Smooth muscle cell (in vitro differentiated cells): Measurements from ENCODE around the gene RRM2. TPM values are rescaled to one million over a fixed set of nuclear protein-coding genes. Genes with fewer than 3 reads are reported as not detected.

ENCODE experiments used
- DNase-seq: peaks from one replicate; lab custom pipeline; 2025; ENCODE audit not compliant: unreplicated experiment; lab: John Stamatoyannopoulos, UW
- H2AFZ ChIP-seq: fragments of 200-600 bp; sonication (generic); 2 replicates; pipeline ENCODE4 v1.6.0; 2016; ENCODE audit warnings: antibody characterized with exemption, low read depth, mild to moderate bottlenecking
- H3F3A ChIP-seq: fragments of 200-600 bp; sonication (generic); 2 replicates; pipeline ENCODE4 v1.6.0; 2017; ENCODE audit warnings: antibody characterized with exemption, low read depth
- H3K27ac ChIP-seq: fragments of 200-600 bp; sonication (generic); 2 replicates; pipeline ENCODE4 v1.5.1; 2016; ENCODE audit warnings: low read depth, mild to moderate bottlenecking
- H3K27me3 ChIP-seq: fragments of 200-600 bp; sonication (generic); 2 replicates; pipeline ENCODE4 v1.6.1; 2016; ENCODE audit warnings: low read depth, mild to moderate bottlenecking
- H3K36me3 ChIP-seq: fragments of 200-600 bp; sonication (generic); 2 replicates; pipeline ENCODE4 v1.5.1; 2016; ENCODE audit warnings: low read depth
- H3K4me1 ChIP-seq: fragments of 200-600 bp; sonication (generic); 2 replicates; pipeline ENCODE4 v1.5.1; 2016; ENCODE audit warnings: low read depth
- H3K4me2 ChIP-seq: fragments of 200-600 bp; sonication (generic); 2 replicates; pipeline ENCODE4 v1.6.0; 2016; ENCODE audit warnings: mild to moderate bottlenecking
- H3K4me3 ChIP-seq: fragments of 200-600 bp; sonication (generic); 2 replicates; pipeline ENCODE4 v1.5.1; 2016; ENCODE audit warnings: mild to moderate bottlenecking
- H3K79me2 ChIP-seq: fragments of 200-600 bp; sonication (generic); 2 replicates; pipeline ENCODE4 v1.6.0; 2016; ENCODE audit warnings: low read depth, mild to moderate bottlenecking
- H3K9ac ChIP-seq: fragments of 200-600 bp; sonication (generic); 2 replicates; pipeline ENCODE4 v1.6.0; 2016; ENCODE audit warnings: low read depth
- H3K9me3 ChIP-seq: fragments of 200-600 bp; sonication (generic); replicated peaks from 2 replicates; pipeline ENCODE4 v1.5.1; 2016; ENCODE audit warnings: low read depth
- H4K20me1 ChIP-seq: fragments of 200-600 bp; sonication (generic); 2 replicates; pipeline ENCODE4 v1.6.0; 2016; ENCODE audit warnings: low read depth
- CTCF ChIP-seq: fragments of 200-600 bp; sonication (generic); IDR thresholded peaks from 2 replicates; pipeline ENCODE4 v1.5.1; 2017; ENCODE audit warnings: borderline replicate concordance, mild to moderate bottlenecking, antibody characterized with exemption; ENCODE audit not compliant: insufficient read depth, poor library complexity, severe bottlenecking
- WGBS: methylation state at CpG from one replicate; pipeline ENCODE4 v1.1.7; 2016; ENCODE audit warnings: low lambda C conversion rate; 5-methylcytosine and 5-hydroxymethylcytosine counted together
- polyA plus RNA-seq: library from polyadenylated mRNA; unstranded; fragments of >200 nt; fragmentation: Nextera tagmentation; extraction: Ambion mirVana; gene quantifications from 2 replicates; pipeline ENCODE4 v1.2.1, GENCODE V29; 2016
- total RNA-seq: library from RNA; depleted of rRNA; stranded (reverse); fragments of >200 nt; gene quantifications from 2 replicates; pipeline ENCODE4 v1.2.3, GENCODE V29; 2014

Gene RRM2
- total and polyA plus RNA-seq, 2 experiments from 2014 or later = 22.7 to 102 TPM

DNA sequence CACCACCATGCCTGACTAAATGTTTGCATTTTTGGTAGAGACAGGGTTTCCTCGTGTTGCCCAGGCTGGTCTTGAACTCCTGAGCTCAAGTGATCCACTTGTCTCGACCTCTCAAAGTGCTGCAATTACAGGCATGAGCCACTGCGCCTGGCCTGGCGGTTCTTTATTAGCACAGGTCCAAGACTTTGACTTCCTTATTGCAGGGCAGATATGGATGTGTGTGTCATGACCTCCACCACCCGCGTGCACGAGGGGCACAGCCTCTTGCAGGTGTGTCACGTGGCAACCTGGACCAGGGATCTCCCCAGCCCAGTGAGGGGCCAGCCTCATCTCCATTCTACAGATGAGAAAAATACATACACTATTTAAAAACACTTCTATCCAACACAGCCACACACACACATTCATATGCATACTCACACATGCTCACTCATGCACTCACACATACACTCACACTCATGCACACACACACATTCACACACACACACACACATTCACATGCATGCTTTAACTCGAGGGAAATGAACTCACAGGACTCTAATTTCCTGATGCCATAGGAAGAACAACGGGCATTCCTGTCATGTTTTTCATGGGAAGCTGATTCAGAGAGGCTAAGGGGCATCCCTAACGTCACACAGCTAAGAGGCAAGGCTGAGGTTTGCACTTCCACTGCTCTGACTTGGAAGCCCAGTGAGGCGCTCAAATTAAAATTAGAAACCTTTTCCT is 38.8 kb downstream of the RRM2 start:
- no peaks in the 10 kb centered on the region for H3K4me1 ChIP-seq
- H3K36me3 ChIP-seq = no peaks in the 10 kb centered on the region
- no peaks in the 10 kb centered on the region for H3K9me3 ChIP-seq
- no peak overlapping the region for H3K9ac ChIP-seq
- no peaks in the 10 kb centered on the region for H4K20me1 ChIP-seq
- H3K27me3 ChIP-seq = no peaks in the 10 kb centered on the region
- 91% methylated on average over 12 of the region's 12 CpGs for WGBS
- no peak overlapping the region for H3K4me2 ChIP-seq
- no peaks in the 10 kb centered on the region for H3K79me2 ChIP-seq
- no peak for DNase-seq
- TF ChIP-seq CTCF = no peak
- H3K4me3 ChIP-seq = no peak overlapping the region
- H2AFZ ChIP-seq = no peak overlapping the region
- no peak overlapping the region for H3K27ac ChIP-seq
- H3F3A ChIP-seq = no peaks in the 10 kb centered on the region

DNA sequence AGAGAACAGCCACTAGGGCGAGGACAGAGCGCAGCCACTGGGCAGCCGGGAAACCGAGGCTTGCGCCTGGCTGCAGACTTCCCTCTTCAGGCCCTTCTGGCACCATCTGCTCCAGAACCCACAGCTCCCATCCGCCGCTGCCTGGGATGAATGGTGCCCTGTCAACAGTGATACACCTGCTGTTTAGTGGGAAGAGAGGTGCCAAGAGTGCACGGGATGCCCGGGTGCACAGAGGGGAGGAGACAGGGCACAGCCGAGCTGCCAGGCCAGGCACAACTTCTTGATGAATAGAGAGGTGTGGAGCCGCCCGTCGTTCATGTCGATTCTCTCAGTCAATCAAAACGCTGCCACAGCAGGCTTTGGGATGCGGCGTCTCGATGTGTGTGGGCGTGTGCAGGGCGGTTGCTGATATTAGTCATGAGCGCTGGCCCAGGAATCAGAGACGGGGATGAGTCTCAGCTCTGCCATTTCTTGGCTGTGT is 39.5 kb downstream of the RRM2 start:
- Histone ChIP-seq H2AFZ (no peak overlapping the region), H3K9me3 (no peaks in the 10 kb centered on the region), H3K4me3 (no peak overlapping the region), H3K4me1 (no peaks in the 10 kb centered on the region), H3K9ac (no peak overlapping the region), H3F3A (no peaks in the 10 kb centered on the region), H3K4me2 (no peak overlapping the region), H3K36me3 (no peaks in the 10 kb centered on the region), H4K20me1 (no peaks in the 10 kb centered on the region), H3K79me2 (no peaks in the 10 kb centered on the region), H3K27ac (no peak overlapping the region), H3K27me3 (no peaks in the 10 kb centered on the region)
- TF ChIP-seq CTCF = no peak
- 74% methylated on average over 22 of the region's 22 CpGs for WGBS
- no peak for DNase-seq

GRCh38 chr2:10162586-10163497 is 40.3 kb downstream of the RRM2 start:
- no peak overlapping the region for H2AFZ ChIP-seq

More at GRCh38 chr2:10162586-10163497, 40.3 kb downstream of the RRM2 start:
- H3F3A ChIP-seq = no peaks in the 10 kb centered on the region
- no peaks in the 10 kb centered on the region for H3K27me3 ChIP-seq
- no peak overlapping the region for H3K9ac ChIP-seq
- no peak overlapping the region for H3K4me3 ChIP-seq
- no peaks in the 10 kb centered on the region for H4K20me1 ChIP-seq
- DNase-seq = no peak
- H3K27ac ChIP-seq = no peak overlapping the region
- H3K4me2 ChIP-seq = no peak overlapping the region
- TF ChIP-seq CTCF = no peak
- H3K79me2 ChIP-seq = no peaks in the 10 kb centered on the region
- WGBS = 83% methylated on average over 17 of the region's 18 CpGs
- H3K36me3 ChIP-seq = no peaks in the 10 kb centered on the region
- no peaks in the 10 kb centered on the region for H3K4me1 ChIP-seq
- no peaks in the 10 kb centered on the region for H3K9me3 ChIP-seq
